Right atrium auricular region (tissue), 2 donors: ENCODE results near the gene C22orf42. TPM values are rescaled to one million over a fixed set of nuclear protein-coding genes. Genes with fewer than 3 reads are reported as not detected.

Source experiments
- DNase-seq: peaks from one replicate; pipeline ENCODE4 v3.0.0-alpha.2; 2019; ENCODE audit warnings: low spot score
- H3K27ac ChIP-seq, 2 donors: fragments of 200-600 bp; sonication (generic); 1 replicate in 1 of 2; 2 replicates in 1 of 2; pipeline ENCODE4 v1.5.1; 2016 to 2019
- H3K27me3 ChIP-seq, 2 donors: fragments of 200-600 bp; sonication (generic); one replicate each; pipeline versions ENCODE4 v1.5.1 to v1.6.0; 2017 to 2019
- H3K36me3 ChIP-seq: fragments of 200-600 bp; sonication (generic); one replicate; pipeline ENCODE4 v1.5.1; 2016
- H3K4me1 ChIP-seq, 2 donors: fragments of 200-600 bp; sonication (generic); one replicate each; pipeline versions ENCODE4 v1.5.1 to v1.6.0; 2017 to 2019
- H3K4me3 ChIP-seq, 2 donors: fragments of 200-600 bp; sonication (generic); 1 replicate in 1 of 2; 2 replicates in 1 of 2; pipeline ENCODE4 v1.5.1; 2017 to 2019; ENCODE audit warnings: mild to moderate bottlenecking in 1 of 2, moderate library complexity in 1 of 2
- H3K9me3 ChIP-seq, 2 donors: fragments of 200-600 bp; sonication (generic); one replicate each; pipeline ENCODE4 v1.5.1; 2019
- CTCF ChIP-seq, 2 donors: fragments of 200-600 bp; sonication (generic); IDR thresholded peaks; one replicate each; pipeline ENCODE4 v1.5.1; 2019; ENCODE audit warnings: antibody characterized with exemption in 2 of 2
- total RNA-seq, 2 donors: library from RNA; depleted of rRNA; stranded (reverse); fragments of >200 nt; gene quantifications; one replicate each; pipeline ENCODE4 v1.1.0, GENCODE V29; 2016

Gene C22orf42
- total RNA-seq, 2 donors from 2014 or later, result not detected

- Histone ChIP-seq H3K9me3 (no peaks in the 10 kb centered on the region), H3K36me3 (no peaks in the 10 kb centered on the region), H3K4me3 (peak within 1 kb of the TSS in 1 of 2 donors; percentile 38), H3K27me3 (no peaks in the 10 kb centered on the region), H3K27ac (no peak within 1 kb of the TSS), H3K4me1 (peaks cover 0 to 16% of the 10 kb centered on the region in 2 donors)
- DNase-seq, result no peak
- no peak for TF ChIP-seq CTCF (IDR thresholded peaks at IDR 0.05)
Measured at GRCh38 chr22:32204856-32205722, 46.0 kb upstream of the C22orf42 start, which contains the start of gene RFPL2. Gene RFPL2 (minus strand): TSS chr22:32205073. CDS start chr22:32202451, 2,622 bp downstream.

- Histone ChIP-seq H3K4me1 (peaks cover 0 to 16% of the 10 kb centered on the region in 2 donors), H3K4me3 (peak overlapping the region in 1 of 2 donors; percentile 38), H3K27me3 (no peaks in the 10 kb centered on the region), H3K27ac (no peak overlapping the region), H3K9me3 (no peaks in the 10 kb centered on the region), H3K36me3 (no peaks in the 10 kb centered on the region)
- no peak for DNase-seq
- no peak for TF ChIP-seq CTCF (IDR thresholded peaks at IDR 0.05)
Measured at GRCh38 chr22:32204040-32204855, 45.1 kb upstream of the C22orf42 start.

GRCh38 chr22:32203181-32204039 is 44.3 kb upstream of the C22orf42 start:
- no peak for DNase-seq
- no peaks in the 10 kb centered on the region for H3K36me3 ChIP-seq
- no peak overlapping the region for H3K27ac ChIP-seq
- peak overlapping the region in 1 of 2 donors; percentile 38 for H3K4me3 ChIP-seq
- peaks cover 0 to 16% of the 10 kb centered on the region in 2 donors for H3K4me1 ChIP-seq
- H3K27me3 ChIP-seq, result no peaks in the 10 kb centered on the region
- no peak for TF ChIP-seq CTCF (IDR thresholded peaks at IDR 0.05)
- no peaks in the 10 kb centered on the region for H3K9me3 ChIP-seq

GRCh38 chr22:32202539-32203180 is 43.6 kb upstream of the C22orf42 start:
- no peaks in the 10 kb centered on the region for H3K9me3 ChIP-seq
- TF ChIP-seq CTCF (IDR thresholded peaks at IDR 0.05), result peak; percentile 14 to 59
- no peaks in the 10 kb centered on the region for H3K27me3 ChIP-seq
- H3K36me3 ChIP-seq, result no peaks in the 10 kb centered on the region
- peaks cover 0 to 16% of the 10 kb centered on the region in 2 donors for H3K4me1 ChIP-seq
- H3K4me3 ChIP-seq, result peak overlapping the region in 1 of 2 donors; percentile 38
- H3K27ac ChIP-seq, result no peak overlapping the region
- no peak for DNase-seq

GRCh38 chr22:32202161-32202538 is 43.0 kb upstream of the C22orf42 start:
- Histone ChIP-seq H3K27me3 (no peaks in the 10 kb centered on the region), H3K4me1 (peaks cover 0 to 16% of the 10 kb centered on the region in 2 donors), H3K36me3 (no peaks in the 10 kb centered on the region), H3K9me3 (no peaks in the 10 kb centered on the region), H3K4me3 (no peak overlapping the region), H3K27ac (no peak overlapping the region)
- no peak for TF ChIP-seq CTCF (IDR thresholded peaks at IDR 0.05)
- DNase-seq, result no peak
